Suppressor macrophage treated with lipopolysaccharide for 4 hours (primary cell): Measurements from ENCODE around the gene MYOM3.
"Not testable (repeated sequence)": the region's sequence is repeated elsewhere in the genome, so short reads cannot be mapped to it uniquely, and the experiment has no call there.

Experiments
- DNase-seq: peaks from one replicate; pipeline ENCODE4 v3.0.0-alpha.2; 2020

The MYOM3 gene

DNA sequence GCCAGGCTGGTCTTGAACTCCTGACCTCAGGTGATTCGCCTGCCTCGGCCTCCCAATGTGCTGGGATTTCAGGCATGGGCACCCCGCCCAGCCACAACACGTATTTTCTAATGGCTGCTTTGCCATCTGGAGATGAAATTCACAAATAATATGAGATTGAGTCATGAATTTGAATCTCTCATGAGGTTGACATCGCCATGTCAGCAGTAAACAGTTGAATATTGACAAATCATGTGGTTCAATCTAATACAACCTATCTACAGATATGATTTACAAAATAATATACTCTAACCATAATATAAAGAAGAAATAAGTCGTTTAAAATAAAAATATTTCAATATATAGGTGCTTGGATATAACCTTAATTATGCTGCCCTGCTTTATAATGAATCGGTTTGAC is 42.1 kb downstream of the MYOM3 start:
- no peak for DNase-seq

GRCh38 chr1:24067978-24068377 is 44.0 kb downstream of the MYOM3 start:
- no peak for DNase-seq

DNA sequence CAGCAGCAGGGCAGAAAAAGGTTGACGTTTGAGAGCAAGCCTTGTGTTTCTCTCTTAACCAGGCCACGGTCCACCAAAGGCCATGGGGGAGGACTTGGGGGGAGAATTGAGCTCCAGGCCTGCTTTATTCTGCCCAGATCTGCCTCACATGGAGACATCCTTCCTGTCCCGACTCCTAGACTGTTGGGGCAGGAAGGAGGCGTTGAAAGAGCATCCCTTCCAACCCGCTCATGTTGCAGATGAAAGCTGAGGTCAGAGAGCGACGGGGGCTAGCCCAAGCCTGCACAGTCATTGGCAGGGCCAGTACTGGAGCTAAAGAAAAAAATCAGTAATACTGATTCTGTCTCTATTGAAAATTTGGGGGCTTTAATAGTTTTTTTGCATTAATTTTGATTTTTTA is 46.6 kb downstream of the MYOM3 start:
- DNase-seq: no peak

DNA sequence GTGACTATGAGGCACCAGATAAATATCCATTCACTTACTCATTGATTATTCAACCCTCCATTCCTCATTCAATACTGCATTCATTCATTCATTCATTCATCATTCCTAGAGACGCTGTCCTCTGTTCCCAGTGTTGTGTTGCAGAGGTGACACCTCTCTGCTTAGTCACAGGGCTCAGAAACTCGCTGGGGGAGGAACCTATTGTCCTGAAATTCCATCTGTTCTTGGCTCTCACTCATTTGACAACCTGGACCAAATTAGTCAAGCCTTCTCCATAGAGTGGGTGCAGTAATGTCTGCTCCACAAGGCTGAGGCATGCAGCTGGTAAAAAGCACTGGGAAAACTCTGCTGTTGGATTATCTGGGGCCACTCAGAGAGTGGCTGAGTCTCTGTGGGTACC is 49.7 kb downstream of the MYOM3 start:
- DNase-seq: no peak

DNA sequence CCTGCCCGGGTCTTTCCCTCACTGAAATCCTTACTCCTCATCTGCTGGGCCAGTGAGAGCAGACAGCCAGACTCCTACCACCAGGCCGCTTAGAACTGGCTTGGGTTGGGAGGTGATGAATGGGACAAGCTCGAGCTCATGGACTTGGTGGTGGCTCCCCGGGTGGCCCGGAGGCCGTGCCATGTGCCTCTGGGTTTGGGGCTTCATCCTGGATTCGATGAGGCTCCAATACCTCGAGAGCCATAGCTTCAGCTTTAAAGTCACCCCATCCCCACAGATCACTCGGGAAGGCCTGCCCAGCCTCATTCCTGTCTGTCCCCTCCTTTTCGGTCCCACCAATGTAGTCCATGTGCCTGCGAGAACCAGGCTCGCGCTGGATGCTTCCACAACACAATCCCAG is 51.5 kb downstream of the MYOM3 start:
- DNase-seq: no peak

DNA sequence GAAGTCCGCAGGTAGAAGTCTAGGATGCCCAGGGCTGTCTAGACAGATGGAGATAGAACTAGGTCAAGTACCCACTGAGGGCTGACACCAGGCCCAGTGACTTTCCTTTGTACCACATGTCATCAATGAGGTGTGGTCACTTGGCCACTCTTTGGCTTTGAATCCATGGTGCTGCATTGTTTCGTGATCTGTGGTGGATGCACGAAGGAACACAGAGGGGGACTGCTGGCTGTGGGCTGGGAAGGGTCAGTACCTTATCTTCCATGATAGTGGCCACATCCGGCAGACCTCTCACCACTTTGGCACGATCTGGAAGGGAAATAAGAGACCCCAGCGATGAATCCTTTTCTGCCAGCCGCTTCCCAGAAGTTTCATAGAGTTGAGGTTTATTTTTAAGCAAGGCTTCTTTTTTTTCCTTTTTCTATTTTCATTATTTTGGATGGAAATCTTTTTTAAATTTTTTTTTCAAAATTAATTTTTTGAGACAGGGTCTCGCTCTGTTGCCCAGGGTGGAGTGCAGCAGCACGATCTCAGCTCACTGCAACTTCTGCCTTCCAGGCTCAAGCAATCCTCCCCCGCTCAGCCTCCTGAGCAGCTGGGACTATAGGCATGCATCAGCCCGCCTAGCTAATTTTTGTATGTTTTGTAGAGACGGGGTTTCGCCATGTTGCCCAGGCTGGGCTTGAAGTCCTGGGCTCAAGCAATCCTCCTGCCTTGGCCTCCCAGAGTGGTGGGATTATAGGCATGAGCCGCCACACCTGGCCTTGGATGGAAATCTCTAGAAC is 53.1 kb downstream of the MYOM3 start:
- no peak for DNase-seq

- no peak for DNase-seq
These were observed 54.8 kb downstream of the MYOM3 start for GRCh38 chr1:24057171-24057570.

DNA sequence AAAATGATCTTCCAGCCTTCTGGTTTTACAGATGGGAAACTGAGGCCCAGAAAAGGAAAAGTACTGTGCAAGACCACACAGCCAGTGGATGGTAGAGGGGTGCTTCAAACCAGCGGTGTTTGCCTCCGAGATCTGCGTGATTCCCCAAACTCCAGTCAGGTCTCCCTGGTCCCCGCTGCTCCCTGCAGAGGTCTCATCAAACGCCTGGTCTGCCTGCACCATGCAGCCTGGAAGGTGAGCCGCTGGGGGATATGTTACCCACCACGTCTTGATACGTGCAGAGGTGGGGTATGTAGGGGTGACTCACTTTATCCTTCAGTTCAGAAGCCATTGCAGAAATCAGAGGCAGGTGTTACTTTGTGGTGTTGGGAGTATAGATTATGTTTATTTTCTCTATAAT is 56.3 kb downstream of the MYOM3 start:
- DNase-seq: no peak

DNA sequence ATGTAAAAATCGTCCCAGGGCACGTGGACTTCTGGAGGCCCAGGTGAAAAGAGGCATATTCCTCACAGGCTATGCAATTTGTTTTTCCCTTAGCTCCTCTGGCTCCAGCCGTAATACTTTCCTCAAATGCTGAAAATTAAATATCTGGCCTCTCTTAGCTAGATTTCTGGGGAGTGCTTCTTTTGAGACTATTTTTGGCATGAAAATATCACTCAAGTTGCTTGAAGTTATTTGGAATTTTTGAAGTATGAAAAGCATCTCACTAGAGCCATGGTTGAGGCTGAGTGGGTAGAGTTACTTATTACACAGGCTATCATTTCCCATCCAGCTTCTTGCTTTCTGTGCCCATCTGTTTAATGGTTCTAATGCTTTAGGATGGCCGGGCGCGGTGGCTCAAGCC is 59.7 kb downstream of the MYOM3 start:
- DNase-seq: no peak

DNA sequence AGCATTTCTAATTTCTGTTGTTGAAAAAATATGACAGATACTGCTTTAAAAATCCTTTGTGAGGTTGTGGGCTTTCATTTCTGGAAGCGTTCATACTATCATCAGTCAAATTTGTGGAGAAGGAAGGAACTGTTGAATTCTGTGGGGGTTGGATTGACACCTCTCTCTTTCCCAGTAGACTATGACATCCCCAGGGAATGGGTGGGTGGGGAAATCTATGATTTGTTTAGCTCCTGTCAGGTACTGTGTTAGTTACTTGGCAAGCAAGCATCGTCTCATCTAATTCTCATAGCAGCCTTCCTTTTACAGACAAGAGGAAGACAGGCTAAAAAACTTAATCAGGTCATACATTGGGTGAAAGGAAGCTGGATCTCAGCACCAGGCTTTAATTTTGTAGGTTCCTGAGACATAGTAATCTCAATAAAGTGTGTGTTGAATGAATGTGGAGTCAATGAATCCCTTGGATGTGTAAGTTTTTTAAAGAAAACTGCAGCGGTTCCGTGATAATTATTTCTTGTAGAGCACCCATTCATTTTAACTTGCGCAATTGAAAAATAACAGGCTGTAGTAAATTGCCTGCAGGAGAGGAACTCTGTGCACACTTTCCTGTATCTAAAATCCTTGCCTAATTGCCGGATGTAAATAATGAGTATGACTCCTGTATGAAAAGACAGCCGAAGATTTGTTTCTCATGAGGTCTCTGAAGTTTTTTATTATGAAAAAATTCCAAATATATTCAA is 60.6 kb downstream of the MYOM3 start:
- DNase-seq: peak; percentile 5

DNA sequence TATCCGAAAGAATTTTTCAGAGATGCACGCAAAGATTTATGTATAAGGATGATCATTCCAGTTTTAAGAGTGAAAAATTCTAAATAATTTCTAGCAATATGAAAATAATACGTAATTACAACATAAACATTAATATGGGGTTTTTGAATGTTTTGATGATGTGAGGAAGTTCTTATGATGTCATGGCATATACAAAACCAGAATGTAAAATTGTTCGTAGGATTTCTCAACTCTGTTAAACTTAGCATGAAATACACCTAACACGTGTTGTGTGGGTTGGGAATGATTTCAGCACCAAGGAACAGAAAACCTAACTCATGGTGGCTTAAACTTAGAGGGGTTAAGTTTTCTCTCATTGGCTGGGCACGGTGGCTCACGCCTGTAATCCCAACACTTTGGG is 62.2 kb downstream of the MYOM3 start:
- DNase-seq: no peak

GRCh38 chr1:24048894-24049293 is 63.0 kb downstream of the MYOM3 start:
- DNase-seq: not testable (repeated sequence)

DNA sequence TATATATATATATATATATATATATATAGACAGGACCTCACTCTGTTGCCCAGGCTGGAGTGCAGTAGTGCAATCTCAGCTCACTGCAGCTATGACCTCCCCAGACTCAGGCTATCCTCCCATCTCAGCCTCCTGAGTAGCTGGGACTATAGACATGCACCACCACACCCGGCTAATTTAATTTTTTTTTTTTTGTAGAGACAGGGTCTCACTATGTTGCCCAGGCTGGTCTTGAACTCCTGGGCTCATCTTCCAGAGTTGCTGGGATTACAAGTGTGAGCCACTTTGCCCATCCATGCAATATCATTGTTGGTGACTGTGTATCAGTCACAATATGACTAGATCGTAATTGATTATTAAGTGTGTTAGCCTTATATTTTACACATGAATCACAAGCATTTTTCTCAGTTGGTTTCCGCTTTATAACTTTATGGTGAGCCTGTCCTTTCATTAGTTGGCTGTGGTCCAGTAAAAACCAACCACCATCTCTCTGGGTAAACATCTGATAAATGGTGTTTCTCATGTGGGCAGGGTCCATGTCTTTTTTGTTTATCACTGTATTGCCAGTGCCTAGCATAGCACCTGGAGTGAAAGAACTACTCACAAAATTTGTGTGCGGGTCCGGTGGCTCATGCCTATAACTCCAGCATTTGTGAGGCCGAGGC is 63.6 kb downstream of the MYOM3 start:
- no peak for DNase-seq

- DNase-seq: peak; percentile 12
These were observed 64.8 kb downstream of the MYOM3 start for GRCh38 chr1:24047110-24047477.

DNA sequence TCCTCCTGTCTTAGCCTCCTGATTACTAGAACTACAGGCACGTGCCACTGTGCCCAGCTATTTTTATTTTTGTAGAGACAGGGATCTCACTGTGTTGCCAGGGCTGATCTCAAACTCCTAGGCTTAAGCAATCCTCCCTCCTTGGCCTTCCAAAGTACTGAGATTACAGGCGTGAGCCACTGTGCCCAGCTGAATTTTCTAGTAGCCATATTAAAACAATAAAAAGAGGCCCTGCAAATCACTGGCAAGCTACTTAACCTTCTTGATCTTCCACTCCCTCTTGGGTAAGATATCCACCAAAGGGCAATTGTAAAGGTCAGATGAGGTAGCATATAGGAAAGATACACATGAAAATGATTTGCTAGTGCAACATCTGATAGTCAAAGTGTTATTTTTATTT is 66.2 kb downstream of the MYOM3 start:
- peak; percentile 5 for DNase-seq

- DNase-seq: not testable (repeated sequence)
These were observed 67.3 kb downstream of the MYOM3 start for GRCh38 chr1:24044672-24045071.

GRCh38 chr1:24043345-24044032 is 68.4 kb downstream of the MYOM3 start:
- no peak for DNase-seq

DNA sequence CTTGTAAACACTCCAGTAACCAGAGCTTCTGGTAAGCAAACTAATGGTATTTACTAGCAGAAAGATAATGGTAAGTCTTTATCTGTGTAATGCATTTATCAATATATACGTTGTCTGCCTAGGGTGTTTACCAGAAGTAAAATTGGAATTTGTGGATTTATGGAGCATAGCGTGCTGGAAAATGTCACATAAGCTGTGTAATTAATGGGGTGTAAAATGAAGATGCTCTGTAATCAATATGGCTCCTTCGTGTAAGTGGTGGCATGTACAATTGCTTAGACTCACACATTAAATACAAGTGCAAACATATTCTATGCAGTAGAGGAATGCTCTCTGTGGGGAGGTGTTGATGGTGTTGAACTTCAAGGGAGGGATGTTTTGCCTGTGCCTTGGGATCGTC is 69.6 kb downstream of the MYOM3 start:
- no peak for DNase-seq

DNA sequence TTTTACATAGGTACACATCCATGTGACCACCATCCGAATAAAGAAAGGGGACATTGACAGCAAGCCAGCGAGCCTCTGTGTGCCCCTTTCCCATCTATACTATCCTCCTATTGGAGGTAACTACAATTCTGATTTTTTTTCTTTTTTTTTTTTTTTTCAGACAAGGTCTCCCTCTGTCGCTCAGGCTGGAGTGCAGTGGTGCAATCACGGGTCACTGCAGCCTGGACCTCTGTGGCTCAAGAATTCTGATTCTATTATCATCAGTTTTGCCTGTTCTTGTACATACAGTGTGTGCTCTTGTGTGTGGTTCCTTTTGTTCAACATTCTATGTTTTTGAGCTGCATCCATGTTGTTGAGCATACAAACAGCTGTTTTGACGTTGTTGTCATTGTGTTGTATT is 75.8 kb downstream of the MYOM3 start:
- DNase-seq: no peak

GRCh38 chr1:24032981-24033380 is 79.0 kb downstream of the MYOM3 start:
- no peak for DNase-seq

DNA sequence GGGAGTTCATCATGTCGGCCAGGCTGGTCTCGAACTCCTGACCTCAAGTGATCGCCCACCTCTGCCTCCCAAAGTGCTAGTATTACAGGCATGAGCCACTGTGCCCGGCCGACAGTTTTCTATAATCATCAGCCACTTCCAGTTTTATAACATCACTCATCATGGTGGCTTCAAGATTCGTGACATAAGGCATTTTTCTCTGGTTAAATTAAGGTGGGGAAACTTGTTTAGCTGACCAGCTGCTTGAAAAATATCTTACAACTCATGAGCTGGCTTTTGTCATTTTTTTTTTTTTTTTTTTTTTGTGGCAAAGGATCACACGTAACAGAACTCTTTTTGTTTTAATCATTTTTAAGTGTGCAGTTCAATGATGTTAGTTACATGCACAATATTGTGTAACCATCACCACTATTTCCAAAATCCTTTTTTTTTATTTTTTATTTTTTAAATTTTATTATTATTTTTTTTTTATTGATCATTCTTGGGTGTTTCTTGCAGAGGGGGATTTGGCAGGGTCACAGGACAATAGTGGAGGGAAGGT is 80.9 kb downstream of the MYOM3 start:
- not testable (repeated sequence) for DNase-seq

DNA sequence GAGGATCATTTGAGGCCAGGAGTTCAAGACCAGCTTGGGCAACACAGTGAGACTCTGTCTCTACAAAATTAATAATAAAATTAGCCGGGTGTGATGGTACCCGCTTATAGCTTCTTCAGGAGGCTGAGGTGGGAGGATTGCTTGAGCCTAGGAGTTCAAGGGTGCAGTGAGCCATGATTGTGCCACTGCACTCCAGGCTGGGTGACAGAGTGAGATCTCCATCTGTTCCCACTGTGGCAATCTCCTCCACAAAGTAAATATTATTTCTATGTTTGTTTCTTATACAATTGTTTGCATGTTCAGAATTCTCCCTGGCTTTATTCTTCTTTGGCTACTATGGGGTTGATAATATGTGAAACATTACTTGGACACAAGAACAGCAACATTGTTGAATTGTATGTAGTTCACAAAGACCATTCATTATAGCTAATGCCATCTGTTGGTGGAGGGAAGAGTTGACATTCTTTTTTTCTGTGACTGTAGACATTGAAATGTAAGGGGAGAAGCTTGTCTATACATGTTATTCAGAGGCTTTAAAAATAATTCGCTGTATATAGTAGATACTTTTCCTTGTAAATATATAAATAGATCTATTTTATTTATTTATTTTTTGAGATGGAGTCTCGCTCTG is 84.0 kb downstream of the MYOM3 start:
- DNase-seq: peak; percentile 35
